ENCODE measurements around the gene NDUFA6.
A peak's percentile ranks its signal among the peaks of the same experiment; 100 is the strongest.

The NDUFA6 gene

GRCh38 chr22:42052765-42053164 is 37.8 kb downstream of the NDUFA6 start:
- peak overlapping the region; percentile 48 for H3K27ac Mint-ChIP-seq
- no peaks in the 10 kb centered on the region for H3K27me3 Mint-ChIP-seq
- H3K4me1 Mint-ChIP-seq = peaks cover 8 to 12% of the 10 kb centered on the region in 2 donors
- ATAC-seq (replicated peaks) (peak; percentile 56 to 68), DNase-seq (no peak)
- H3K9me3 Mint-ChIP-seq = peaks cover 6 to 11% of the 10 kb centered on the region in 2 donors
- peaks cover 6 to 9% of the 10 kb centered on the region in 2 donors for H3K36me3 Mint-ChIP-seq
- no peak overlapping the region for H3K4me3 Mint-ChIP-seq

DNA sequence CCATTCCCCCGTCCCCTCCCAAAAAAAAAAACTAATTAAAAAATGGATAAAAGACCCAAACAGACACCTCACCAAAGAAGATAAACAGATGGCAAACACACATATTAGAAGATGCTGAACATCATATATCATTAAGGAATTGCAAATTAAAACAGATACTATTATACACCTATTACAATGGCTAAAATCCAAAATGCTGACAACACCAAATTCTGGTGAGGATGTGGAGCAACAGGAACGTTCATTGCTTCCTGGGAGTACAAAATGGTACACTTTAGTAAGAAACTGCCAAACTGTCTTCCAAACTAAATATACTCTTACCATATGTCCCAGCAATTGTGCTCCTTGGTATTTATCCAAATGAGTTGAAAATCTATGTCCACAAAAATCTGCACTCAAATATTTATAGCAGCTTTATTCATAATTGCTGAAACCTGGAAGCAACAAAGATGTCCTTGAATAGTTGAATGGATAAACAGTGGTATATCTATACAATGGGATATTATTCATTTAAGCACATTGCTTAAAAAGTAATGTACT is 39.9 kb downstream of the NDUFA6 start:
- no peak overlapping the region for H3K27ac Mint-ChIP-seq
- H3K4me1 Mint-ChIP-seq = peaks cover 8 to 12% of the 10 kb centered on the region in 2 donors
- ATAC-seq (replicated peaks) (no peak), DNase-seq (no peak)
- no peak overlapping the region for H3K4me3 Mint-ChIP-seq
- no peaks in the 10 kb centered on the region for H3K36me3 Mint-ChIP-seq
- H3K27me3 Mint-ChIP-seq = no peaks in the 10 kb centered on the region
- no peaks in the 10 kb centered on the region for H3K9me3 Mint-ChIP-seq

DNA sequence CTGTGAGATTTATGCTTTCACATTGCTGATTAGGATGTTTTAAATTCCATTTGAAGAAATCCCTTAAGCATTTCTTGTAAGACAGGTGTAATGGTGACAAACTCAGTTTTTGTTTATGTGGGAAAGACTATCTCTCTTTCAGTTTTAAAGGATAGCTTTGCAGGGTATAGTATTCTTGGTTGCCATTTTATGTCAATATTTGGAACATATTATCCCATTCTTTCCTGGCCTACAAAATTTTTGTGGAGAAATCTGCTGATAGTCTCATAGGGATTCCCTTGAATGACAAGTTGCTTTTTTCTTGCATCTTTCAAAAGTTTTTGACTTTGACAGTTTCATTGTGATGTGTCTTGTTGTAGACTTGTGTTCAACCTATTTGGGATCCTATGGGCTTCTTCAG is 48.8 kb downstream of the NDUFA6 start:
- DNase-seq (no peak), ATAC-seq (replicated peaks) (no peak)
- H3K4me1 Mint-ChIP-seq = peaks cover 8 to 10% of the 10 kb centered on the region in 2 donors
- no peak overlapping the region for H3K4me3 Mint-ChIP-seq
- H3K9me3 Mint-ChIP-seq = peaks cover 7 to 12% of the 10 kb centered on the region in 2 donors
- H3K27ac Mint-ChIP-seq = no peak overlapping the region
- H3K27me3 Mint-ChIP-seq = no peaks in the 10 kb centered on the region
- peaks cover 17 to 24% of the 10 kb centered on the region in 2 donors for H3K36me3 Mint-ChIP-seq

DNA sequence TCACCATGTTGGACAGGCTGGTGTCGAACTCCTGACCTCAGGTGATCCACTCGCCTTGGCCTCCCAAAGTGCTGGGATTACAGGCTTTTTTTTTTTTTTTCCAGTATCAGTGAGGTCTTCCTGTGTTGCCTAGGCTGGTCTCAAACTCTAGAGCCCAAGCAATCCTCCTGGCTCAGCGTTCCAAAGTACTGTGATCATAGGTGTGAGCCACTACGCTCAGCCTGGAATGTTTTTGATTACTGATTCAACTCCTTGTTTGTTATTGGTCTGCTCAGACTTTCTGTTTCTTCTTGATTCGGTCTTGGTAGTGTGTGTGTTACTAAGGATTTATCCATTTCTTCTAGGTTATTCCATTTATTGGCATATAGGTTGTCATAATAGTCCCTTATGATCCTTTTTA is 51.3 kb downstream of the NDUFA6 start:
- DNase-seq (no peak), ATAC-seq (replicated peaks) (no peak)
- Mint-ChIP-seq H3K27me3 (no peaks in the 10 kb centered on the region), H3K27ac (no peak overlapping the region), H3K9me3 (peaks cover 12 to 15% of the 10 kb centered on the region in 2 donors), H3K4me1 (peaks cover 12 to 14% of the 10 kb centered on the region in 2 donors), H3K4me3 (no peak overlapping the region), H3K36me3 (peaks cover 24 to 33% of the 10 kb centered on the region in 2 donors)

Data from stimulated activated naive B cell treated with anti-CD40 and anti-IgM and Interleukin-4, amounts not matched to agents 10 μg/mL and 1 μg/mL and 100 μg/mL, for 72 hours (primary cell).